Panc1 (cell line): Measurements from ENCODE around the gene GFER. TPM values are rescaled to one million over a fixed set of nuclear protein-coding genes. Genes with fewer than 3 reads are reported as not detected.

Experiments used
- ATAC-seq: fragments of 200-7000 bp; cut with Tn5 transposase; 2 replicates; pipeline ENCODE4 v1.9.1; 2020; ENCODE audit warnings: mild to moderate bottlenecking, moderate library complexity
- BruUV-seq: library from RNA; stranded (reverse); fragments of 400-500 nt; replicated peaks from 2 replicates; lab custom pipeline; 2021; lab: Mats Ljungman, UMichigan
- CTCF ChIA-PET: fragments of 300-600 bp; sonication (Branson Sonifier 250); formaldehyde crosslinking; loops from one replicate; lab custom pipeline; 2022; ENCODE audit warnings: antibody characterized with exemption; lab: Charles Lee
- POLR2A ChIA-PET: fragments of 300-600 bp; sonication (Branson Sonifier 250); formaldehyde crosslinking; loops from one replicate; lab custom pipeline; 2022; ENCODE audit warnings: antibody characterized with exemption; lab: Charles Lee
- DNase-seq: peaks from one replicate; pipeline ENCODE4 v3.0.0-alpha.2; 2010; ENCODE audit warnings: low read depth, low spot score
- H3K27ac ChIP-seq: 2 replicates; pipeline ENCODE4 v1.5.1; 2011; ENCODE audit warnings: mild to moderate bottlenecking, low read length, inconsistent platforms
- H3K27me3 ChIP-seq: fragments of 200-500 bp; sonication (Bioruptor generic); 2 replicates; pipeline ENCODE4 v1.6.0; 2014; ENCODE audit warnings: low read length, inconsistent platforms; ENCODE audit not compliant: control insufficient read depth, insufficient read depth
- H3K36me3 ChIP-seq: fragments of 200-500 bp; sonication (Bioruptor generic); 2 replicates; pipeline ENCODE4 v1.5.1; 2014; ENCODE audit warnings: inconsistent platforms, mild to moderate bottlenecking, low read length, moderate library complexity; ENCODE audit not compliant: control insufficient read depth, insufficient read depth
- H3K4me1 ChIP-seq: 2 replicates; pipeline ENCODE4 v1.5.1; 2011; ENCODE audit warnings: inconsistent platforms, mild to moderate bottlenecking, low read length, moderate library complexity; ENCODE audit not compliant: control insufficient read depth, insufficient read depth
- H3K4me3 ChIP-seq, 2 experiments: 2 replicates each; pipeline ENCODE4 v1.5.1; 2011 to 2012; ENCODE audit warnings: low read depth in 2 of 2, low read length in 2 of 2, mild to moderate bottlenecking in 2 of 2, inconsistent platforms in 1 of 2, moderate library complexity in 1 of 2
- H3K9me3 ChIP-seq: fragments of 200-500 bp; sonication (Bioruptor generic); 2 replicates; pipeline ENCODE4 v1.5.1; 2014; ENCODE audit warnings: low read depth, mild to moderate bottlenecking, inconsistent platforms, low read length, moderate library complexity; ENCODE audit not compliant: control insufficient read depth, insufficient read depth
- POLR2AphosphoS5 ChIP-seq: IDR thresholded peaks from 2 replicates; pipeline ENCODE4 v1.6.1; 2012; ENCODE audit warnings: mild to moderate bottlenecking, low read depth, low read length, moderate library complexity
- REST ChIP-seq, 2 experiments: IDR thresholded peaks; 2 replicates each; pipeline ENCODE4 v1.6.1; 2011 to 2012; ENCODE audit warnings: low read depth in 2 of 2, control low read depth in 1 of 2, low read length in 1 of 2, mild to moderate bottlenecking in 1 of 2, moderate library complexity in 1 of 2; ENCODE audit not compliant: insufficient read depth in 1 of 2
- SIN3A ChIP-seq: IDR thresholded peaks from 2 replicates; pipeline ENCODE4 v1.6.1; 2012; ENCODE audit warnings: low read depth, mild to moderate bottlenecking, low read length, moderate library complexity, borderline replicate concordance; ENCODE audit not compliant: insufficient read depth
- TCF7L2 ChIP-seq: IDR thresholded peaks from 2 replicates; pipeline ENCODE4 v1.6.1; 2011; ENCODE audit warnings: mild to moderate bottlenecking, low read depth, low read length, inconsistent platforms
- in situ Hi-C: cut with HindIII; loops from 2 replicates; pipeline ENCODE4 v1.10.0; 2016; ENCODE audit warnings: low sequenced_read_pairs, low pct_unique_long_range_greater_than_20kb
- intact Hi-C: fragments of 100-400 bp; cut with micrococcal nuclease; formaldehyde crosslinking; loops from one replicate; pipeline ENCODE4 v1.10.0; 2022; ENCODE audit not compliant: unreplicated experiment
- total RNA-seq: library from RNA; stranded (reverse); gene quantifications from one replicate; pipeline ENCODE4 v1.2.1, GENCODE V29; 2021; ENCODE audit not compliant: unreplicated experiment
- TF ChIP-seq, protein P1 (sequence below): fragments of 450-650 bp; IDR thresholded peaks from 2 replicates; pipeline ENCODE4 v1.5.1; 2017; ENCODE audit warnings: mild to moderate bottlenecking

The GFER gene
- total RNA-seq, 1 experiment from 2014 or later = 49.2 TPM

GRCh38 chr16:2023092-2024031, 39.4 kb downstream of the GFER start:
- ATAC-seq = peak; percentile 80

More at GRCh38 chr16:2023092-2024031, 39.4 kb downstream of the GFER start:
- no TSS peak for BruUV-seq
- H3K27me3 ChIP-seq = no peaks in the 10 kb centered on the region
- H3K4me1 ChIP-seq = peaks cover 25% of the 10 kb centered on the region
- no peaks in the 10 kb centered on the region for H3K9me3 ChIP-seq
- POLR2A ChIA-PET = interaction anchor here (0.5 to 1.1 kb wide), 5 partner anchors 22 to 539 kb away, joined by 3 to 8 read pairs (median 4); no protein-coding TSS in a partner anchor
- intact Hi-C loops = loop anchor here (10.0 kb wide), 1 partner anchor 121 kb away; the partner anchor contains the start of gene RAB26
- in situ Hi-C loops = no loop called here
- H3K36me3 ChIP-seq = no peaks in the 10 kb centered on the region; the same call in 1 of the 2 replicates
- TF ChIP-seq SIN3A = peak; percentile 56; the same call in 1 of the 2 replicates
- TF ChIP-seq REST (IDR thresholded peaks at IDR 0.05; ENCODE audit: insufficient read depth in 1 of 2, low read depth in 2 of 2, low read length in 1 of 2) = peak in 1 of 2 experiments; percentile 67; a peak in 1 of 4 replicates
- TF ChIP-seq, protein P1, sequence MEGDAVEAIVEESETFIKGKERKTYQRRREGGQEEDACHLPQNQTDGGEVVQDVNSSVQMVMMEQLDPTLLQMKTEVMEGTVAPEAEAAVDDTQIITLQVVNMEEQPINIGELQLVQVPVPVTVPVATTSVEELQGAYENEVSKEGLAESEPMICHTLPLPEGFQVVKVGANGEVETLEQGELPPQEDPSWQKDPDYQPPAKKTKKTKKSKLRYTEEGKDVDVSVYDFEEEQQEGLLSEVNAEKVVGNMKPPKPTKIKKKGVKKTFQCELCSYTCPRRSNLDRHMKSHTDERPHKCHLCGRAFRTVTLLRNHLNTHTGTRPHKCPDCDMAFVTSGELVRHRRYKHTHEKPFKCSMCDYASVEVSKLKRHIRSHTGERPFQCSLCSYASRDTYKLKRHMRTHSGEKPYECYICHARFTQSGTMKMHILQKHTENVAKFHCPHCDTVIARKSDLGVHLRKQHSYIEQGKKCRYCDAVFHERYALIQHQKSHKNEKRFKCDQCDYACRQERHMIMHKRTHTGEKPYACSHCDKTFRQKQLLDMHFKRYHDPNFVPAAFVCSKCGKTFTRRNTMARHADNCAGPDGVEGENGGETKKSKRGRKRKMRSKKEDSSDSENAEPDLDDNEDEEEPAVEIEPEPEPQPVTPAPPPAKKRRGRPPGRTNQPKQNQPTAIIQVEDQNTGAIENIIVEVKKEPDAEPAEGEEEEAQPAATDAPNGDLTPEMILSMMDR = peak; percentile 96
- no peak for TF ChIP-seq TCF7L2
- peak; percentile 41; the same call in 1 of the 2 replicates for TF ChIP-seq POLR2AphosphoS5
- peak; percentile 63 for DNase-seq
- peak overlapping the region; percentile 35 to 47 for H3K4me3 ChIP-seq
- H3K27ac ChIP-seq = peak overlapping the region; percentile 79
- CTCF ChIA-PET = interaction anchor here (0.6 to 1.7 kb wide), 10 partner anchors 8 to 215 kb away, joined by 3 to 22 read pairs (median 5); partner anchors contain the start of genes NTHL1 and TSC2
